HepG2 (cell line): ENCODE results near the gene SAPCD2.

Experiments
- ATF1 ChIP-seq: IDR thresholded peaks from 2 replicates; pipeline ENCODE4 v1.6.1; 2016; ENCODE audit warnings: mild to moderate bottlenecking, control low read depth
- CEBPB ChIP-seq: IDR thresholded peaks from 2 replicates; pipeline ENCODE4 v1.6.1; 2011; ENCODE audit warnings: low read depth, low read length, improper control_type of control experiment, borderline replicate concordance
- EHMT2 ChIP-seq: fragments of 200-600 bp; sonication (generic); IDR thresholded peaks from 2 replicates; pipeline ENCODE4 v1.7.0; 2017; ENCODE audit warnings: antibody characterized with exemption, low read depth, low read length, borderline replicate concordance
- GPBP1L1 ChIP-seq: sonication (generic); formaldehyde crosslinking; IDR thresholded peaks from 2 replicates; pipeline ENCODE4 v1.5.0; 2020; ENCODE audit warnings: mild to moderate bottlenecking, missing genetic modification reagents
- MAFK ChIP-seq, 2 experiments: IDR thresholded peaks in 1 of 2; conservative IDR thresholded peaks in 1 of 2; 2 replicates each; pipeline ENCODE4 v1.6.1; 2011; ENCODE audit warnings: improper control_type of control experiment in 2 of 2, low read length in 2 of 2
- STAT6 ChIP-seq: sonication (generic); formaldehyde crosslinking; IDR thresholded peaks from 2 replicates; pipeline ENCODE4 v1.4.0; 2020; ENCODE audit warnings: missing genetic modification reagents, mild to moderate bottlenecking, borderline replicate concordance
- TAF15 ChIP-seq: fragments of 200-400 bp; formaldehyde crosslinking; IDR thresholded peaks from one replicate; pipeline ENCODE4 v1.6.1; 2018; ENCODE audit warnings: mild to moderate bottlenecking, low read depth, low read length; ENCODE audit not compliant: poor library complexity, severe bottlenecking
- TEAD2 ChIP-seq: sonication (generic); formaldehyde crosslinking; IDR thresholded peaks from 2 replicates; pipeline ENCODE4 v1.9.0; 2021; ENCODE audit warnings: missing genetic modification reagents
- XRCC5 ChIP-seq: fragments of 200-400 bp; formaldehyde crosslinking; optimal IDR thresholded peaks from 2 replicates; pipeline ENCODE3; 2017; ENCODE audit warnings: mild to moderate bottlenecking, low read length
- ZFP36 ChIP-seq: fragments of 150-350 bp; IDR thresholded peaks from 2 replicates; pipeline ENCODE4 v1.6.1; 2018; ENCODE audit warnings: borderline replicate concordance, low read length, low read depth; ENCODE audit not compliant: partially characterized antibody
- ZNF24 ChIP-seq: fragments of 450-650 bp; IDR thresholded peaks from 2 replicates; pipeline ENCODE4 v1.6.1; 2017; ENCODE audit warnings: antibody characterized with exemption, mild to moderate bottlenecking
- ZNF580 ChIP-seq: IDR thresholded peaks from 2 replicates; pipeline ENCODE4 v1.6.1; 2016; ENCODE audit warnings: low read depth, borderline replicate concordance
- ZSCAN30 ChIP-seq: sonication (generic); formaldehyde crosslinking; IDR thresholded peaks from 2 replicates; pipeline ENCODE4 v1.5.0; 2020; ENCODE audit warnings: mild to moderate bottlenecking, missing genetic modification reagents
- ZSCAN5A ChIP-seq: sonication (generic); formaldehyde crosslinking; IDR thresholded peaks from 2 replicates; pipeline ENCODE4 v1.8.0; 2022; ENCODE audit warnings: mild to moderate bottlenecking, missing genetic modification reagents, borderline replicate concordance

- TF ChIP-seq CEBPB = no peak
- TF ChIP-seq STAT6 (CRISPR knock-in tag) = no peak
- no peak for TF ChIP-seq ATF1 (CRISPR knock-in tag)
- no peak for TF ChIP-seq ZNF580 (CRISPR knock-in tag)
- no peak for TF ChIP-seq TEAD2 (CRISPR knock-in tag)
- no peak for TF ChIP-seq XRCC5
- no peak for TF ChIP-seq ZNF24
- no peak for TF ChIP-seq EHMT2
- TF ChIP-seq TAF15 = no peak
- TF ChIP-seq ZSCAN30 = no peak
- TF ChIP-seq MAFK (conservative IDR thresholded peaks at IDR 0.05 in 1 of 2, IDR thresholded peaks at IDR 0.05 in 1 of 2; ENCODE audit: low read length in 2 of 2) = no peak
- no peak for TF ChIP-seq GPBP1L1
- TF ChIP-seq ZSCAN5A = no peak
- TF ChIP-seq ZFP36 = no peak
Observed at GRCh38 chr9:137035937-137036336, 34.4 kb downstream of the SAPCD2 start.
